PC-3 (cell line): ENCODE measurements around the gene DISC1. TPM values are rescaled to one million over a fixed set of nuclear protein-coding genes. Genes with fewer than 3 reads are reported as not detected.
A peak's percentile ranks its signal among the peaks of the same experiment; 100 is the strongest.

ENCODE experiments used
- ATAC-seq: fragments of 200-7000 bp; cut with Tn5 transposase; 2 replicates; pipeline ENCODE4 v1.9.1; 2020; ENCODE audit warnings: mild to moderate bottlenecking, moderate library complexity
- BruUV-seq: library from RNA; stranded (reverse); fragments of 400-500 nt; replicated peaks from 2 replicates; lab custom pipeline; 2021; lab: Mats Ljungman, UMichigan
- CTCF ChIA-PET: fragments of 300-600 bp; sonication (Branson Sonifier 250); formaldehyde crosslinking; loops from one replicate; lab custom pipeline; 2022; ENCODE audit warnings: antibody characterized with exemption; lab: Charles Lee
- POLR2A ChIA-PET: fragments of 300-600 bp; sonication (Branson Sonifier 250); formaldehyde crosslinking; loops from one replicate; lab custom pipeline; 2022; ENCODE audit warnings: antibody characterized with exemption; ENCODE audit not compliant: unreplicated experiment; lab: Charles Lee
- DNase-seq: peaks from one replicate; pipeline ENCODE4 v3.0.0-alpha.2; 2015
- H2AFZ ChIP-seq: fragments of 300-600 bp; sonication (generic); 2 replicates; pipeline ENCODE4 v1.6.0; 2016; ENCODE audit warnings: antibody characterized with exemption, low read length
- H3F3A ChIP-seq: fragments of 300-600 bp; sonication (generic); one replicate; pipeline ENCODE4 v1.6.0; 2017; ENCODE audit warnings: antibody characterized with exemption, low read length, control low read depth, mild to moderate bottlenecking; ENCODE audit not compliant: unreplicated experiment
- H3K27ac ChIP-seq: fragments of 300-600 bp; sonication (generic); 2 replicates; pipeline ENCODE4 v1.5.1; 2016; ENCODE audit warnings: mild to moderate bottlenecking, low read length
- H3K27me3 ChIP-seq: fragments of 300-600 bp; sonication (generic); 2 replicates; pipeline ENCODE4 v1.6.1; 2016; ENCODE audit warnings: low read length, mixed read lengths
- H3K36me3 ChIP-seq: fragments of 300-600 bp; sonication (generic); 2 replicates; pipeline ENCODE4 v1.6.1; 2016; ENCODE audit warnings: low read depth, mixed run types, low read length, mixed read lengths
- H3K4me1 ChIP-seq: fragments of 300-600 bp; sonication (generic); 2 replicates; pipeline ENCODE4 v1.5.1; 2016; ENCODE audit warnings: low read length; ENCODE audit not compliant: insufficient read depth
- H3K4me2 ChIP-seq: fragments of 300-600 bp; sonication (generic); 2 replicates; pipeline ENCODE4 v1.6.0; 2016; ENCODE audit warnings: low read length
- H3K4me3 ChIP-seq: fragments of 300-600 bp; sonication (generic); 2 replicates; pipeline ENCODE4 v1.5.1; 2016; ENCODE audit warnings: mild to moderate bottlenecking, low read length, mixed read lengths
- H3K79me2 ChIP-seq: fragments of 300-600 bp; sonication (generic); 2 replicates; pipeline ENCODE4 v1.6.1; 2017; ENCODE audit warnings: low read length, mixed read lengths
- H3K9ac ChIP-seq: fragments of 300-600 bp; sonication (generic); 2 replicates; pipeline ENCODE4 v1.6.0; 2016; ENCODE audit warnings: mild to moderate bottlenecking, low read length
- H3K9me2 ChIP-seq: fragments of 300-600 bp; sonication (generic); replicated peaks from 2 replicates; pipeline ENCODE4 v1.6.1; 2016; ENCODE audit warnings: mixed run types, low read length, mixed read lengths
- H3K9me3 ChIP-seq: fragments of 300-600 bp; sonication (generic); 2 replicates; pipeline ENCODE4 v1.6.1; 2016; ENCODE audit warnings: low read length, mixed read lengths
- H4K20me1 ChIP-seq: fragments of 300-600 bp; sonication (generic); 2 replicates; pipeline ENCODE4 v1.6.1; 2016; ENCODE audit warnings: low read length, mixed read lengths
- EZH2 ChIP-seq: fragments of 300-600 bp; sonication (generic); IDR thresholded peaks from one replicate; pipeline ENCODE4 v1.6.1; 2017; ENCODE audit warnings: antibody characterized with exemption, mild to moderate bottlenecking, low read length; ENCODE audit not compliant: unreplicated experiment
- EZH2phosphoT487 ChIP-seq: fragments of 300-600 bp; sonication (generic); IDR thresholded peaks from 2 replicates; pipeline ENCODE4 v1.6.1; 2018; ENCODE audit warnings: mild to moderate bottlenecking, antibody characterized with exemption, low read length, borderline replicate concordance
- intact Hi-C: fragments of 100-400 bp; cut with micrococcal nuclease; formaldehyde crosslinking; loops from 2 replicates; pipeline ENCODE4 v1.9.0; 2023
- total RNA-seq: library from RNA; depleted of rRNA; stranded (reverse); fragments of >200 nt; gene quantifications from 2 replicates; pipeline ENCODE4 v1.2.3, GENCODE V29; 2014
- TF ChIP-seq, protein P1 (sequence below): fragments of 300-600 bp; sonication (generic); conservative IDR thresholded peaks from 2 replicates; pipeline ENCODE4 v1.5.1; 2017; ENCODE audit warnings: antibody characterized with exemption, low read depth, mild to moderate bottlenecking, low read length

Gene DISC1
- total RNA-seq, 1 experiment from 2014 or later: 3.4 TPM

DNA sequence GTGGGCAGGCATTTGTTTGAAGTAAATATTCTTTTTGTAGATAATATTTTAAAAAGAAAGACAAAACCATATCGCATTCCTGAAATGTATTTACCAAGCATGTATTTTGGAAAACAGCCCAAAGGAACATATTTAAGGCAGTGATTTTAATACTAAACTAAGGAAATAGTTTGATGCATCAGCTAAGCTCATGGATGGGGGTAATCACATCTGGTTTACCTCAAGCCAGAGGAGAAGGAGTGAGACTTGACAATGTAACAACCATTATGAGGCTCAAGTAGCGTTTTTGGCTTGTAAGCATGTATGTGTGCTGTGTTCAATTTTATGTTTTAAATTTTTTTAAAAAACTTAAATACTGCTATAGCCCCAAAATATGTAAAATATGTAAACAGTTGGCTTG lies 390.5 kb downstream of the DISC1 start:
- Histone ChIP-seq H3K9me3 (no peaks in the 10 kb centered on the region), H2AFZ (no peak overlapping the region), H3K4me2 (no peak overlapping the region), H3K4me1 (no peaks in the 10 kb centered on the region), H3K36me3 (no peaks in the 10 kb centered on the region), H3K79me2 (no peaks in the 10 kb centered on the region), H3F3A (no peaks in the 10 kb centered on the region), H4K20me1 (no peaks in the 10 kb centered on the region), H3K9me2 (no peaks in the 10 kb centered on the region), H3K27me3 (no peaks in the 10 kb centered on the region), H3K4me3 (no peak overlapping the region), H3K9ac (no peak overlapping the region), H3K27ac (no peak overlapping the region)
- intact Hi-C loops: loop anchor here (10.0 kb wide), 1 partner anchor 608 kb away; no protein-coding TSS in a partner anchor
- DNase-seq: peak; percentile 10
- ATAC-seq: no peak; the same call in 1 of the 2 replicates
- CTCF ChIA-PET: no interaction called here
- POLR2A ChIA-PET: no interaction called here
- BruUV-seq: no TSS peak
- TF ChIP-seq, protein P1, sequence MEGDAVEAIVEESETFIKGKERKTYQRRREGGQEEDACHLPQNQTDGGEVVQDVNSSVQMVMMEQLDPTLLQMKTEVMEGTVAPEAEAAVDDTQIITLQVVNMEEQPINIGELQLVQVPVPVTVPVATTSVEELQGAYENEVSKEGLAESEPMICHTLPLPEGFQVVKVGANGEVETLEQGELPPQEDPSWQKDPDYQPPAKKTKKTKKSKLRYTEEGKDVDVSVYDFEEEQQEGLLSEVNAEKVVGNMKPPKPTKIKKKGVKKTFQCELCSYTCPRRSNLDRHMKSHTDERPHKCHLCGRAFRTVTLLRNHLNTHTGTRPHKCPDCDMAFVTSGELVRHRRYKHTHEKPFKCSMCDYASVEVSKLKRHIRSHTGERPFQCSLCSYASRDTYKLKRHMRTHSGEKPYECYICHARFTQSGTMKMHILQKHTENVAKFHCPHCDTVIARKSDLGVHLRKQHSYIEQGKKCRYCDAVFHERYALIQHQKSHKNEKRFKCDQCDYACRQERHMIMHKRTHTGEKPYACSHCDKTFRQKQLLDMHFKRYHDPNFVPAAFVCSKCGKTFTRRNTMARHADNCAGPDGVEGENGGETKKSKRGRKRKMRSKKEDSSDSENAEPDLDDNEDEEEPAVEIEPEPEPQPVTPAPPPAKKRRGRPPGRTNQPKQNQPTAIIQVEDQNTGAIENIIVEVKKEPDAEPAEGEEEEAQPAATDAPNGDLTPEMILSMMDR: no peak
- TF ChIP-seq EZH2phosphoT487 (no peak), EZH2 (no peak)

DNA sequence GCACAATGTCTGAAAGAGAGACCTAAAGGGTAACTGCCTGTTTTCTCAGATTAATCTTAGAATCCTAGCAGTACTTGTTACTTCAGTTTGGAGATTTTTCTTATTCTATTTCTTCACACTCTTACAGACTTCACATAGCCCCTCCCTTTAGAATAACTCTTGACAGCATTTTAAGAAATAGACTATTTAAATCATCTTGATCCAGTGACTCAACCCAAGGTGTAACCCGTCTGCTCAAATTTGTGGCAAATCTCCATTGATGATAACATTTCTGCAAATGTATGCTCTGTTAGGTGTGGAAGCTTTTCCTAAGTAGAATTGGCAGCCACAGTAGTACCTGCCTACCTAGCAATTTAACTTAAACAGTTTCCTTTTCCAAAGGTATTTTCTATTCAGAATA lies 391.2 kb downstream of the DISC1 start:
- H3K9me3 ChIP-seq: no peaks in the 10 kb centered on the region
- no peak overlapping the region for H3K4me3 ChIP-seq
- CTCF ChIA-PET: no interaction called here
- intact Hi-C loops: loop anchor here (10.0 kb wide), 1 partner anchor 607 kb away; no protein-coding TSS in a partner anchor
- H3K36me3 ChIP-seq: no peaks in the 10 kb centered on the region
- H3K9ac ChIP-seq: no peak overlapping the region
- no TSS peak for BruUV-seq
- ATAC-seq: no peak
- no peaks in the 10 kb centered on the region for H3K9me2 ChIP-seq
- H3F3A ChIP-seq: no peaks in the 10 kb centered on the region
- H3K4me2 ChIP-seq: no peak overlapping the region
- H3K27me3 ChIP-seq: no peaks in the 10 kb centered on the region
- H4K20me1 ChIP-seq: no peaks in the 10 kb centered on the region
- POLR2A ChIA-PET: no interaction called here
- TF ChIP-seq EZH2phosphoT487 (no peak), EZH2 (no peak)
- TF ChIP-seq, protein P1: no peak
- H3K79me2 ChIP-seq: no peaks in the 10 kb centered on the region
- DNase-seq: no peak
- no peaks in the 10 kb centered on the region for H3K4me1 ChIP-seq
- H2AFZ ChIP-seq: no peak overlapping the region
- H3K27ac ChIP-seq: no peak overlapping the region

DNA sequence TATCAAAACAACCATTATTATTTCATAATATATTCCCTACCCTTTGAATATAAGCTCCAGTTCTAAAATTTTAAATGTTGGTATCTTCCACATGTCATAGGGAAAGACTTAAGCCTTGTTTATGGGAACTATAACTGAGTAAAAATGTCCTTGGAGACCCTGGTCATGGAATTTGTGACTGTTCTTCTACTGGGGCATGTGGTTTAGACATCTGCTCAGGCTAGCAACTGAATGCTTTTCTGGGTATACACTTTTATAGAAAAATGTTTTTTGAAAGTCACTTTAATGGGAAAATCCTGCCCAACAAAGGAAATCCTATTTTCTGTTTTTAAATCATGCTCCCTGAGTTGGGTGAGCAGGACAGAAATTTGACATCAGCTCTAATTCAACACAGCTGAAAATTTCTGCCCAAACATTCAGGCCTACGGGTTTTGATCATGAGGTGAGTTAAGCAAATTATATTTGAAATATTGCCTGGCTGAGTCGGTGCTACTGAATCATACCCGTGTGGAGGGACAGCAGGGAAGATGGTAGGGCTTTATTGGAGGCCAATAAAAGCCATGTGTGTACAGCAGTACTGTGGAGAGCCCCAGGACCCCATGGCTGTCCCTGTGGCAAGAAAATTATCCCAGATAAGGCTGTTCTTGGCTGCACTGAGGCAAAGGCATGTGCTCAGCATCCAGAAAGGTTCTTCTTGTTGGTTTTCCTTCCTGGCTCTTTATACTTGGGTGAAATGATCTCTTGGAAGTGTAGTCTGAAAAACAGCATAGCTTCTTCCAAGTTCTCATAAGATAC lies 391.8 kb downstream of the DISC1 start:
- H3K4me3 ChIP-seq: no peak overlapping the region
- no peaks in the 10 kb centered on the region for H3K9me2 ChIP-seq
- CTCF ChIA-PET: no interaction called here
- no peaks in the 10 kb centered on the region for H3K4me1 ChIP-seq
- H3K79me2 ChIP-seq: no peaks in the 10 kb centered on the region
- H4K20me1 ChIP-seq: no peaks in the 10 kb centered on the region
- ATAC-seq (no peak), DNase-seq (no peak)
- POLR2A ChIA-PET: no interaction called here
- no peaks in the 10 kb centered on the region for H3K9me3 ChIP-seq
- no peak overlapping the region for H3K27ac ChIP-seq
- intact Hi-C loops: loop anchor here (10.0 kb wide), 1 partner anchor 606 kb away; no protein-coding TSS in a partner anchor
- H3K9ac ChIP-seq: no peak overlapping the region
- H3K36me3 ChIP-seq: no peaks in the 10 kb centered on the region
- no peak overlapping the region for H2AFZ ChIP-seq
- BruUV-seq: no TSS peak
- no peak overlapping the region for H3K4me2 ChIP-seq
- no peaks in the 10 kb centered on the region for H3F3A ChIP-seq
- no peaks in the 10 kb centered on the region for H3K27me3 ChIP-seq
- TF ChIP-seq EZH2phosphoT487: no peak
- no peak for TF ChIP-seq EZH2
- TF ChIP-seq, protein P1: no peak
